ENCODE results near the gene BTAF1.

DNA sequence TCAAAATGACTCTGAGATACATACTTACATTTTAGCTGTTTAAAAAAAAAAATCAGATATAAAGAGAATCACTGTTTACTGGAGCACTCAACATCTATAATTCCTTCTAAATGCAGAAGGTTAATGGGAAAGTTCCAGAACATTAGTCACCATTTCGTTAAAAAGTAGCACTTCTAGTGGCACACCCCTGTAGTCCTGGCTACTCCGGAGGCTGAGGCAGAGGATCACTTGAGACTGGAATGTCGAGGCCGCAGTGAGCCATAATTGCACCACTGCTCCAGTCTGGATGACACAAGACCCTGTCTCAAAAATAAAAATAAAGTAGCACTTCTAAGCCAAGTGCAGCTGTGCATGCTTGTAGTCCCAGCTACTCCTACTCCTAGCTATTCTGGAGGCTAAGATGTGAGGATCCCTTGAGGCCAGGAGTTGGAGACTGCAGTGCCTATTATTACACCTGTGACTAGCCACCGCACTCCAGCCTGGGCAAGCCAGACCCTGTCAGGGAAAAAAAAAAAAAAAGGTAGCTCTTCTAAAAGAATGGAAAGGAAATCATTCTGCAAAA, 16.5 kb upstream of the BTAF1 start:
- TF ChIP-seq, protein P1, sequence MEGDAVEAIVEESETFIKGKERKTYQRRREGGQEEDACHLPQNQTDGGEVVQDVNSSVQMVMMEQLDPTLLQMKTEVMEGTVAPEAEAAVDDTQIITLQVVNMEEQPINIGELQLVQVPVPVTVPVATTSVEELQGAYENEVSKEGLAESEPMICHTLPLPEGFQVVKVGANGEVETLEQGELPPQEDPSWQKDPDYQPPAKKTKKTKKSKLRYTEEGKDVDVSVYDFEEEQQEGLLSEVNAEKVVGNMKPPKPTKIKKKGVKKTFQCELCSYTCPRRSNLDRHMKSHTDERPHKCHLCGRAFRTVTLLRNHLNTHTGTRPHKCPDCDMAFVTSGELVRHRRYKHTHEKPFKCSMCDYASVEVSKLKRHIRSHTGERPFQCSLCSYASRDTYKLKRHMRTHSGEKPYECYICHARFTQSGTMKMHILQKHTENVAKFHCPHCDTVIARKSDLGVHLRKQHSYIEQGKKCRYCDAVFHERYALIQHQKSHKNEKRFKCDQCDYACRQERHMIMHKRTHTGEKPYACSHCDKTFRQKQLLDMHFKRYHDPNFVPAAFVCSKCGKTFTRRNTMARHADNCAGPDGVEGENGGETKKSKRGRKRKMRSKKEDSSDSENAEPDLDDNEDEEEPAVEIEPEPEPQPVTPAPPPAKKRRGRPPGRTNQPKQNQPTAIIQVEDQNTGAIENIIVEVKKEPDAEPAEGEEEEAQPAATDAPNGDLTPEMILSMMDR (conservative IDR thresholded peaks at IDR 0.05 in 1 of 2, IDR thresholded peaks at IDR 0.05 in 1 of 2; ENCODE audit: extremely low read depth in 1 of 2, insufficient read depth in 1 of 2, low read depth in 1 of 2, low read length in 2 of 2), result no peak
- TF ChIP-seq EZH2 (IDR thresholded peaks at IDR 0.05; ENCODE audit: borderline replicate concordance, low read length), result no peak
